GM19240 (cell line): Measurements from ENCODE around the gene SHMT1.
"Not testable (repeated sequence)": the region's sequence is repeated elsewhere in the genome, so short reads cannot be mapped to it uniquely, and the experiment has no call there.

Source experiments
- DNase-seq: peaks from one replicate; pipeline ENCODE4 v3.0.0; 2011; ENCODE audit warnings: low spot score; ENCODE audit not compliant: insufficient read length

The SHMT1 gene

DNA sequence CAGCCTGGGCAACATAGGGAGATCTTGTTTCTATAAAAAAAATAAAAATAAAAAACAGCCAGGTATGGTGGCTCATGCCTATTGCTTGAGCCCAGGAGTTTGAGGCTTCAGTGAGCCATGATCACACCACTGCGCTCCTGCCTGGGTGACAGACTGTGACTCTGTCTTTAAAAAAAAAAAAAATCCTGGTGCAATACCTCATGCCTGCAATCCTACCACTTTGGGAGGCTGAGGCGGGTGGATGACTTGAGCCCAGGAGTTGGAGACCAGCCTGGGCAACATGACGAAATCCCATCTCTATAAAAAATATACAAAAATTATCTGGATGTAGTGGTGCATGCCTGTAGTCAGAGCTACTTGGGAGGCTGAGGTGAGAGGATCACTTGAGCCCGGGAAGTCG is 15.3 kb upstream of the SHMT1 start:
- not testable (repeated sequence) for DNase-seq

- DNase-seq, result no peak
Observed at GRCh38 chr17:18378205-18378505, 14.8 kb upstream of the SHMT1 start.

- no peak for DNase-seq
Observed at GRCh38 chr17:18377437-18378204, 14.3 kb upstream of the SHMT1 start, which contains the start of gene EVPLL. TSS of gene EVPLL (plus strand) at chr17:18377778. CDS start at chr17:18380938, 3,160 bp downstream.

DNA sequence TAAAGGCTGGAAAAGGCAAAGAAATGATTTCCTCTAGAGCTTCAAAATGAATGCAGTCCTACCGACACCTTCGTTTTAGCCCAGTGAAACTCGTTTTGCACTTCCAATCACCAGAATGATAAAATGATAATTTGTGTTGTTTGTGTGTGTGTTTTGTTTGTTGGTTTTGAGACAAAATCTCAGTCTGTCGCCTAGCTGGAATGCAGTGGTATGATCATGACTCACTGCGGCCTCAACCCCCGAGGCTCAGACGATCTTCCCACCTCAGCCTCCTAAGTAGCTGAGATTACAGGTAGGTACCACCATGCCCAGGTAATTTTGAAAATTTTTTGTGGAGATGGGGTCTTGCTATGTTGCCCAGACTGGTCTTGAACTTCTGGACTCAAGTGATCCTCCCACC is 10.9 kb upstream of the SHMT1 start:
- no peak for DNase-seq

GRCh38 chr17:18373181-18373580 is 9.8 kb upstream of the SHMT1 start:
- DNase-seq, result not testable (repeated sequence)

GRCh38 chr17:18371455-18371854 is 8.1 kb upstream of the SHMT1 start:
- no peak for DNase-seq

- DNase-seq, result no peak
Observed at GRCh38 chr17:18370761-18371160, 7.4 kb upstream of the SHMT1 start.

DNA sequence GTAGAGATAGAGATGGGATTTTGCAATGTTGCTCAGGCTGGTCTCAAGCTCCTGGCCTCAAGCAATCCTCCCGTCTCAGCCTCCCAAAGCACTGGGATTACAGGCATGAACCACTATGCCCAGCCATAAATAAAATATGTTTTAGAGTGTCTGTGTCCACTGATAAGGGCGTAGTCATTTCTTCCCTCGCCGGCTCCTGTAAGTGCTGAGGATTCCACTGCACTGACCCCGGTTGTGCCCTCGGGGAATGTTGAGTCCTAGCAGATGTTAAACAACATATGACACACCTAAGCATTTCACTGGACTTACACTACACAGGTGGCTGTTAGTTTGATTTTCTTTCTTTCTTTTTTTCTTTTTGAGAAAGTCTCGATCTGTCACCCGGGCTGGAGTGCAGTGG is 5.6 kb upstream of the SHMT1 start:
- no peak for DNase-seq

DNA sequence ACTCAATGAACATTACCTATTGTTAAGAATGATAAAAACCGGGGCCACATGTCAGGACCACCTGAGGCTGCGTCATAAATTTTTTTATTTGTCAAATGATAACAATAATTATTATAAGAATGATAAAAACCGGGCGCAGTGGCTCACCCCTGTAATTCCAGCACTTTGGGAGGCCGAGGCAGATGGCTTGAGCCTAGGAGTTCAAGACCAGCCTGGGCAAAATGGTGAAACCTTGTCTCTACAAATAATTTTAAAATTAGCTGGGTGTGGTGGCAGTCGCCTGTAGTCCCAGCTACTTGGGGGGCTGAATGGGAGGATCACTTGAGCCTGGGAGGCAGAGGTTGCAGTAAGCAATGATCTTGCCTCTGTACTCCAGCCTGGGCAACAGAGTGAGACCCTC is 816 bp upstream of the SHMT1 start:
- DNase-seq, result no peak

- DNase-seq, result no peak
Observed at GRCh38 chr17:18362698-18363100, 651 bp downstream of the SHMT1 start.

GRCh38 chr17:18361837-18362697 is 1.3 kb downstream of the SHMT1 start:
- DNase-seq, result no peak

DNA sequence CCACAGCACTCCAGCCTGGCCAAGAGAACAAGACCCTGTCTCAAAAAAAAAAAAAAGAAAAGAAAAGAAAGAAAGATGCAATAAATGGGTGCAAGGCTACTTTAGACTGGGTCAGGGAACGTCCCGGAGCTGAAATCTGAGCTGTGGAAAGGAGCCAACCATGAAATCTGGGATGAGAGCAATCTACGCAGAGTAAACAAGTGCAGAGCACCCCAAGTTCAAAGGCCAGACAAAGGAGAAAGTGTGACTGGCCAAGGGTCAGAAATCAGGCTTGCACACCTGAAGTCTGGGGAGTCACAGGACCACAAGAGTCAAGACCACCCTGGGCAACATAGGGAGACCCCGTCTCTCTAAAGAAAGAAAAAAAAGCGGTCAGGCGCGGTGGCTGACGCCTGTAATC is 2.8 kb downstream of the SHMT1 start:
- no peak for DNase-seq

DNA sequence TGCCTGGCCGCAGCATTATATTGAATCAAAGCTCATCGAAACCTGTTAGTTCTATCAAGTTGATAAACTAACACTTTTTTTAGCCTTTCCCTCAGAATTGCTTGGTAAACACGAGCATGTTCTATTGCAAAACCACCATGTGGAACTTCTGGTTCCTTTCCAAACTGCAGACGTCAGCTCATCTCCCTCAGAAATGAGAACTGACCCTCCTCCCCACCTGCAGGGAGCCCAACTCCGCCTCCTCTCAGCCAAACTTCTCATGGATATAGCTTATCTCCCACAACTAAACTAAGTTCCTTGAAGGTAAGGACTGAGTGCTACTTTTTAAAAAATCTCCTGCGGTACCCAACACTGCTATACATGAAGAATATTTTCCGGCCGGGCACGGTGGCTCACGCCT is 6.7 kb downstream of the SHMT1 start:
- DNase-seq, result no peak

DNA sequence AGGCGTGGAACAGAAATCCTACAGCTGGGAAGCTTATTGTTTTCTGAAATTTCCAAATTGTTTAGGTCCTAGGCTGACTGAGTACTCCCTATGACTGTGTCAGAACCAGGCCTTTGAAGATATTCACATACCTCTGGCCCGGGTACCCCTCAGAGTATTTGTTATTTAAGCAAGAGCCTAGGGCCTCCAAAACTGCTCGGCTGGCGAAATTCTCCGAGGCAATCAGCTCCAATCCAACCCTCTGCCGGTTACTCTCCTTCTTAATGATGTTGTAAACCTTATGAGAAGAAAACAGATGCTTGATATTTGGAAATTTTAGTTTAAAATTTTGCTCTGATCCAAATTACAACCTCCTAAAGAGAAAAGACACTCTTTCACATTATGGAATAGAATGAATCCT is 9.8 kb downstream of the SHMT1 start:
- no peak for DNase-seq

DNA sequence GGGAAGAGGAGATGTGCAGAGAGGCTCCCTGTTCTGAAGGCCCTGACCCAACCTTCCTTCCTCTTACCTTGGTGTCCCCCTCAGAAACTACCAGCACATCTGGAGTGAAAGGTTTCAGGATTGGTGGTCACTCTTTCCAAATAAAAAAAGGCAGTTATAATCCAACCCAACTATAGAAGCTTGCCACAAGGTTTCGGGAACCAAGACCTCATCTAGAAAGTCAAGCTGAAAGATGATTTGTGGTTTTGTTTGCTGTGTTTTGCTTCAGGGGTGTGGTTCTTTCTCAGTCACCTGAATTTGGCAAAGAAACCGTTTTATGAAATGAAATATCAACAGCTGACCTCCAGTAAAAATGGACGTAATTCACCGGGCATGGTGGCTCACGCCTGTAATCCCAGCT is 19.3 kb downstream of the SHMT1 start:
- DNase-seq, result no peak

- DNase-seq, result no peak
Observed at GRCh38 chr17:18339933-18340332, 23.4 kb downstream of the SHMT1 start.

DNA sequence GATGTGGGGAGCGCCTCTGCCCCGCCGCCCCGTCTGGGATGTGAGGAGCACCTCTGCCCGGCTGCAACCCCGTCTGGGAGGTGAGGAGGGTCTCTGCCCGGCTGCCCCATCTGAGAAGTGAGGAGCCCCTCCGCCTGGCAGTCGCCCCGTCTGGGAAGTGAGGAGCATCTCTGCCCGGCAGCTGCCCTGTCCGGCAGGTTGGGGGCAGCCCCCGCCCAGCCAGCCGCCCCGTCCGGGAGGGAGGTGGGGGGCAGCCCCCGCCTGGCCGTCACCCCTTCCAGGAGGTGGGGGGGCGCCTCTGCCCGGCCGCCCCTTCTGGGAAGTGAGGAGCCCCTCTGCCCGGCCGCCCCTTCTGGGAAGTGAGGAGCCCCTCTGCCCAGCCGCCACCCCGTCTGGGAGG is 25.2 kb downstream of the SHMT1 start:
- not testable (repeated sequence) for DNase-seq

- no peak for DNase-seq
Observed at GRCh38 chr17:18332909-18333489, 30.4 kb downstream of the SHMT1 start.

DNA sequence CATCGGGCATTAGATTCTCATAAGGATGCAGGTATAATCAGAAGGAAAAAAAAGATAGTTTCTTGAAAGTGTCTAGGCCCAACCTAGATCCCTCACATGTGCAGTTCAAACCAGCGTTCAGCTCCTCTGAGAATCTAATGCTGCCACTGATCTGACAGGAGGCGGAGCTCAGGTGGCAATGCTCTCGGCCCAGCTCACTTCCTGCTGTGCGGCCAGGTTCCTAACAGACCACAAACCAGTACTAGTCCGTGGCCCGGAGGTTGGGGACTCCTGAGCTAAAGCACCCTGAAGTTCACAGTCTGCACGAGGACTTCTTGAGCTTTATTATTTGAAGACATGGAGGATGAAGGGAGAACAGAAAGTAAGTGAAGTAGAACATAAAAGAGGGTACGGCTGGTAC is 31.5 kb downstream of the SHMT1 start:
- DNase-seq, result no peak

GRCh38 chr17:18328643-18329204 is 34.6 kb downstream of the SHMT1 start:
- DNase-seq, result no peak

DNA sequence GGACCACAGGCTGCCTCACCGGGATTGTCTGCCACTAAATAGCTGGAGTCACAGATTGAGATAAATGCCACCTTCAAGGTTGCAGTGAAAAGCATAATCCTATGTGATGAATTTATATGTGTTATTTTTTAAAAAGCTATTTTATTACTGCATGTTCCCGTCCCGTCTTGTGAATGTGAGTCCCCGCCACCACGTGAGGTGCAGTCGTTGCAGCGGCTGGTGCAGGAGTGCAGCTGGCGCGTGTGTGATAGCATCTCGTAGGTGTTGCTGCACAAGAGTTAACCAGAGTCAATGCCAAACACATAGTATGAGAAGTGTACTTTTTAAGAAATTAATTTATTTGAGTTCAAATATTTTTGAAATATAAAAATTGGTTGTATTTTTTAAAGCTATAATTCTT is 35.8 kb downstream of the SHMT1 start:
- no peak for DNase-seq

- DNase-seq, result no peak
Observed at GRCh38 chr17:18327093-18327492, 36.3 kb downstream of the SHMT1 start.
